Esophagus squamous epithelium (tissue), 5 donors: Measurements from ENCODE around the gene WNK2. TPM values are rescaled to one million over a fixed set of nuclear protein-coding genes. Genes with fewer than 3 reads are reported as not detected.

Source experiments
- DNase-seq: peaks from one replicate; lab custom pipeline; 2025; lab: John Stamatoyannopoulos, UW
- H3K27ac ChIP-seq, 4 donors: fragments of 200-600 bp; sonication (generic); one replicate each; pipeline ENCODE4 v1.5.1; 2016 to 2019; ENCODE audit warnings: mild to moderate bottlenecking in 1 of 4
- H3K27me3 ChIP-seq, 4 donors: fragments of 200-600 bp; sonication (generic); 1 replicate in 3 of 4; 2 replicates in 1 of 4; pipeline versions ENCODE4 v1.5.1 to v1.6.0; 2017 to 2021; ENCODE audit warnings: antibody characterized with exemption in 1 of 4
- H3K36me3 ChIP-seq, 3 donors: fragments of 200-600 bp; sonication (generic); one replicate each; pipeline ENCODE4 v1.5.1; 2016 to 2019
- H3K4me1 ChIP-seq, 3 donors: fragments of 200-600 bp; sonication (generic); one replicate each; pipeline ENCODE4 v1.5.1; 2017 to 2019
- H3K4me3 ChIP-seq, 4 donors: fragments of 200-600 bp; sonication (generic); 1 replicate in 3 of 4; 2 replicates in 1 of 4; pipeline ENCODE4 v1.5.1; 2016 to 2019; ENCODE audit warnings: mild to moderate bottlenecking in 2 of 4, moderate library complexity in 1 of 4
- H3K9me3 ChIP-seq, 3 donors: fragments of 200-600 bp; sonication (generic); one replicate each; pipeline ENCODE4 v1.5.1; 2016 to 2019
- CTCF ChIP-seq, 6 experiments: fragments of 450-650 bp in 4 of 6; fragments of 200-600 bp in 2 of 6; sonication (generic) in 2 of 6; IDR thresholded peaks; one replicate each; pipeline ENCODE4 v1.5.1; 2016 to 2019; ENCODE audit warnings: antibody characterized with exemption in 6 of 6, mild to moderate bottlenecking in 4 of 6, moderate library complexity in 4 of 6
- POLR2A ChIP-seq, 4 donors: fragments of 450-650 bp; IDR thresholded peaks; one replicate each; pipeline ENCODE4 v1.6.1; 2017; ENCODE audit warnings: antibody characterized with exemption in 4 of 4, mild to moderate bottlenecking in 4 of 4, moderate library complexity in 3 of 4
- WGBS, 2 donors: methylation state at CpG; one replicate each; pipeline ENCODE4 v1.1.5; 2018; 5-methylcytosine and 5-hydroxymethylcytosine counted together
- intact Hi-C: fragments of 100-400 bp; cut with DNase I; formaldehyde crosslinking; loops from one replicate; pipeline ENCODE4 v1.15.0; 2022
- total RNA-seq, 4 donors: library from RNA; depleted of rRNA; stranded (reverse); fragments of >200 nt; gene quantifications; one replicate each; pipeline ENCODE4 v1.1.0, GENCODE V29; 2016
- donor health status: DM: yes; HTN: yes; CAD: no.

The WNK2 gene
- total RNA-seq, 4 donors from 2014 or later = 0.40 to 8.8 (median 5.2) TPM

- no peaks in the 10 kb centered on the region for H3K4me1 ChIP-seq
- H3K36me3 ChIP-seq = no peaks in the 10 kb centered on the region
- DNase-seq = no peak
- intact Hi-C loops = no loop called here
- H3K27ac ChIP-seq = no peak overlapping the region
- H3K4me3 ChIP-seq = no peak overlapping the region
- WGBS, 2 donors = 82 to 83% methylated on average over 8 to 14 of the region's 14 CpGs
- no peaks in the 10 kb centered on the region for H3K27me3 ChIP-seq
- no peaks in the 10 kb centered on the region for H3K9me3 ChIP-seq
- TF ChIP-seq CTCF (IDR thresholded peaks at IDR 0.05) (no peak), POLR2A (IDR thresholded peaks at IDR 0.05) (no peak)
Measured at GRCh38 chr9:93252116-93252780, 68.3 kb downstream of the WNK2 start.

GRCh38 chr9:93252781-93253530, 69.0 kb downstream of the WNK2 start:
- H3K27ac ChIP-seq = no peak overlapping the region
- 90% methylated on average over 20 of the region's 20 CpGs; no CpG with 5 or more reads in 1 of the 2 donors for WGBS, 2 donors
- intact Hi-C loops = no loop called here
- no peaks in the 10 kb centered on the region for H3K36me3 ChIP-seq
- TF ChIP-seq POLR2A (IDR thresholded peaks at IDR 0.05) = no peak
- no peak for TF ChIP-seq CTCF (IDR thresholded peaks at IDR 0.05)
- H3K27me3 ChIP-seq = no peaks in the 10 kb centered on the region
- no peaks in the 10 kb centered on the region for H3K4me1 ChIP-seq
- H3K4me3 ChIP-seq = no peak overlapping the region
- no peaks in the 10 kb centered on the region for H3K9me3 ChIP-seq
- no peak for DNase-seq

GRCh38 chr9:93253633-93254032, 69.7 kb downstream of the WNK2 start:
- intact Hi-C loops = no loop called here
- H3K9me3 ChIP-seq = no peaks in the 10 kb centered on the region
- 84 to 86% methylated on average over 9 to 10 of the region's 10 CpGs for WGBS, 2 donors
- H3K36me3 ChIP-seq = no peaks in the 10 kb centered on the region
- TF ChIP-seq CTCF (IDR thresholded peaks at IDR 0.05) = no peak
- TF ChIP-seq POLR2A (IDR thresholded peaks at IDR 0.05) = no peak
- no peaks in the 10 kb centered on the region for H3K4me1 ChIP-seq
- no peak overlapping the region for H3K4me3 ChIP-seq
- H3K27ac ChIP-seq = no peak overlapping the region
- no peaks in the 10 kb centered on the region for H3K27me3 ChIP-seq
- DNase-seq = no peak

GRCh38 chr9:93254061-93254481, 70.1 kb downstream of the WNK2 start:
- no peaks in the 10 kb centered on the region for H3K36me3 ChIP-seq
- TF ChIP-seq POLR2A (IDR thresholded peaks at IDR 0.05) (no peak), CTCF (IDR thresholded peaks at IDR 0.05) (no peak)
- no peaks in the 10 kb centered on the region for H3K27me3 ChIP-seq
- H3K27ac ChIP-seq = no peak overlapping the region
- H3K9me3 ChIP-seq = no peaks in the 10 kb centered on the region
- 92 to 94% methylated on average over 9 to 12 of the region's 14 CpGs for WGBS, 2 donors
- no peak overlapping the region for H3K4me3 ChIP-seq
- no peak for DNase-seq
- no peaks in the 10 kb centered on the region for H3K4me1 ChIP-seq
- intact Hi-C loops = no loop called here

- H3K36me3 ChIP-seq = no peaks in the 10 kb centered on the region
- no peaks in the 10 kb centered on the region for H3K27me3 ChIP-seq
- TF ChIP-seq CTCF (IDR thresholded peaks at IDR 0.05) = no peak
- no peak for TF ChIP-seq POLR2A (IDR thresholded peaks at IDR 0.05)
- DNase-seq = no peak
- no peak overlapping the region for H3K27ac ChIP-seq
- no peaks in the 10 kb centered on the region for H3K9me3 ChIP-seq
- no peaks in the 10 kb centered on the region for H3K4me1 ChIP-seq
- WGBS, 2 donors = 48 to 61% methylated on average over 3 to 7 of the region's 7 CpGs
- no peak overlapping the region for H3K4me3 ChIP-seq
- intact Hi-C loops = no loop called here
Measured at GRCh38 chr9:93254806-93255493, 71.0 kb downstream of the WNK2 start.
